Activated CD4-positive, alpha-beta T cell treated with anti-CD3 and anti-CD28 coated beads for 1 hour (primary cell): ENCODE measurements around the gene SFRP4.

Source experiments
- DNase-seq: peaks from one replicate; pipeline ENCODE4 v3.0.0-alpha.2; 2020

The SFRP4 gene

DNA sequence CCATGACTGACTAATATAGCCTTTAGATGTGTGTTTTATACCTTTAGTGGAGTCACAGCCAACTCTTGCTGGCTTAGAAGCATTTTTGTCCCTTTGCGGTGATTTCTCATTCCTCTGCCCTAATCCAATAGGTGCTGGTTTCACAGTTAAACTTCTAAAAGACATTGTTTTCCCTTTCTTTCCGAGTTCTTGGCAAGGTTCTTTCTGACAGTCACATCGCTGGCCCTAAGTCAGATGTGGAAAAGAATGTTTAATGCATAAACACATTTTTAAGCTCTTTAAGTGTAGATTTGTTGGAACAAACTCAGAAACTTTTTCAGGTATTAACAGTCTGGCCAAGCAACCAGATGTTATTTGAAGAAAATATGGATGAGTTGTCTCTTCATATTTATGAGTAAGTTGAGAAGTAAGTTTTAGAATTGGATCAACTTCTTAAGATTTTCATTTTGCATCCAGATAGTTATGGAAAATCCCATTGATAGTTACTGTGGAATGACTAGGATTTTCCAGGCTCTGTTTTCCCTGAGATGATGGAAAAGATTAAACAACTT lies 7.9 kb upstream of the SFRP4 start:
- no peak for DNase-seq

GRCh38 chr7:37923996-37924395 lies 7.4 kb upstream of the SFRP4 start:
- DNase-seq: no peak

- DNase-seq: no peak
These were observed 5.3 kb upstream of the SFRP4 start for GRCh38 chr7:37921876-37922275.

DNA sequence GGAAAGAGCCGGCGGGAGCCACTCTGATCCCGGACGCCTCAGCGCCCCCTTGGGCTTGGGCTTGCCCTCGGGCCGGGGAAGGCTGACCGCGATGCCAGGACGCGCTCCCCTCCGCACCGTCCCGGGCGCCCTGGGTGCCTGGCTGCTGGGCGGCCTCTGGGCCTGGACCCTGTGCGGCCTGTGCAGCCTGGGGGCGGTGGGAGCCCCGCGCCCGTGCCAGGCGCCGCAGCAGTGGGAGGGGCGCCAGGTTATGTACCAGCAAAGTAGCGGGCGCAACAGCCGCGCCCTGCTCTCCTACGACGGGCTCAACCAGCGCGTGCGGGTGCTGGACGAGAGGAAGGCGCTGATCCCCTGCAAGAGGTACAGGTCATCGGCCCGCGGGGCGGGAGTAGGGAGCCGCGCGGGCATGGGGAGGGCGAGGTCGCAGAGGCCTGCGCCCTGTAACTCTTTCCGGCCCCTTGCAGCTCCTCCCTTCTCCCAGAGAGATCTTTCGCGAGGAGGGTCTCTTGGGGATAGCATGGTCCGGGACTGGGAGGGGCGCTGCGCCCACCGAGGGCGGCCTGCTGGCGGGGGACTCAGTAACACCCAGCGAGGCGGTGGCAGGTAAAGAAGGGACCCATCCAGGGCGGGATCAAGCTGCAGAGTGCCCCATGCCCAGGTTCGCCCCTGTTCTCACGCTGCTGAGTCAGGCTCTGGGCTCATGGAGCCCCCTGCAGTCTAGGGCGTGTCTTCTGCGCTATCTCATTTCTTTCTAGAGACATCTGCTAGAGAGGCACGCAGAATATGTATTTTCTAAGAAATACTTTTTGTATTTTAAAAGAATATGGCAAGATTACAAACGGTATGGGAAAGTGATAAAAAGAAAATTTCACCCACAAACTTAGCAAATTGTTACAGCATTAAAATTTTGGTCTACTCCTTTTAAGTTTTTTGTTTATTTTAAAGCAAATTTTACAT lies 4.5 kb upstream of the SFRP4 start:
- no peak for DNase-seq

- no peak for DNase-seq
These were observed 3.8 kb upstream of the SFRP4 start, which contains the start of gene EPDR1 for GRCh38 chr7:37920305-37920848. Gene EPDR1, plus strand, starts transcription at chr7:37920640. Its CDS starts 300 bp downstream, at chr7:37920940.

- no peak for DNase-seq
These were observed 1.9 kb upstream of the SFRP4 start for GRCh38 chr7:37918526-37918925.

GRCh38 chr7:37916017-37916672 lies 472 bp downstream of the SFRP4 start:
- no peak for DNase-seq

GRCh38 chr7:37915438-37915837 lies 1.2 kb downstream of the SFRP4 start:
- no peak for DNase-seq

DNA sequence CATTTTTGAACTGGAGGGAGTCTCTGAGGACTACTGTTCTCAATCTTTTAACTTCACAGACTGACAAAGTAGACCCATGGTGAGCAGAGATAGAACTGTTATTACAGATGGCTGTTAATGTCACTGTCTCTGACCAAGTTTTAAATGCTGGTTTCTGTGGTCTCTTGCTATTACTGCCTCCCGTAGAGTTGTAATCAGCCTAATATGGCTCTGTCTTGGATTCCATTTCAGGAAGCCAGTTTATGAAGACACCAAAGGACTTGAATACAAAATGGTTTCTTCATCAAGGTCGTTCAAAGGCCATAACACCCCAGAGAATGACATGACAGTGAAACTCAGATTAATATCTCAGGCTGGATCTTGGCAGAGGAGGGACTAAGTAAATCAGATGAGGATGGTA lies 3.9 kb downstream of the SFRP4 start:
- DNase-seq: no peak

GRCh38 chr7:37908221-37908788 lies 8.3 kb downstream of the SFRP4 start:
- DNase-seq: no peak

GRCh38 chr7:37901890-37902524 lies 14.6 kb downstream of the SFRP4 start:
- no peak for DNase-seq

DNA sequence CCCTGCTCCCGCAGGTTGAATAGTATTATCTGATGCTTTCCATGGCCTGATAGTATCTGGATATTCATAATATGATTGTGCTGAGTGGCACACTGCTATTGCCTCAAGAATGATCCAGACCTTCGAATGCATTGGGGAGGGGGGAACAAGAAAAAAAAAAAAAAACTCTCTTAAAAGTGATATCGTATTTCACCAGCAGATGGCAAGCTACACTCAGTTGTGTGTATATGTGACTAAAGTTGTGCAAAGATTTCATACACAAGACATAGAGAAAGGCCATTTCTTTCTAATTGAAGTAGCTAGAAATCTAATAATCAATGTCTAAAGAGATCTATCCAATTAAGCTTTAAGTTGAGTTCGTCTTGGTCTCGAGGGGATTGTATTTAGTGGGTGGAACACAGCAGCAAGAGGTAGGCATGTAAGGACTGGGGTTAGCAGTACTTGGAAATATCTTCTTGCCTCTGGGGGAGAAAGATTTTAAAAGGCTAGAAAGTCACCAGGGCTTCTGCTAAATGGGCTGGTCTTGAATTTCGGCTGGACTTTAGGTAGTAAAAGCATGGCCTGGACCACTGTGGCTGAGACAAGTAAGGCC lies 15.3 kb downstream of the SFRP4 start:
- DNase-seq: no peak

DNA sequence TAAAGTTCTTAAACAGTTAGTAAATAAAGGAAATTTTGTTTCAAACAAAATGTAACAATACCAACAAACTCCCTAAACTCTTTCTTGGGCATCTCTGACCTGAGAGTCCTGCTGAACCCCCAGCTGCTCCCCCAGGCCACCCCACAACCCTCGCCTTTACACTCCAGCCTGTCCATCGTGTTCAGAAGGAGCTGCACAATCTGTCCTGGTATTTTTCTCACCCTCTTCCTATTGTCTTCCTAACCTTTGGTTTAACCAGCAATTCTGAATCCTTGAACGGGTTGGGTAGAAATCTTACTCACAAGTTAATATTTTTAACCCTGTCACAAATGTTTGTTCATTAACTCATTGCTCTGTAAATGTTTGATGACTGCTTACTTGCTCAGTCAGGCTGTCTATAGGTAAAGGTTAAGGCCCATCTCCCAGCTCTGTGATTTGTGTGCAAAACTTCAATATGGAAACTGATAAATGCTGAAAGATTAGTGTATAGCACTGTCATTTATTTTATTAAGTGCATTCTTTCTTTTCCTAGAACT lies 16.8 kb downstream of the SFRP4 start:
- DNase-seq: no peak

GRCh38 chr7:37894671-37895070 lies 21.9 kb downstream of the SFRP4 start:
- DNase-seq: no peak

DNA sequence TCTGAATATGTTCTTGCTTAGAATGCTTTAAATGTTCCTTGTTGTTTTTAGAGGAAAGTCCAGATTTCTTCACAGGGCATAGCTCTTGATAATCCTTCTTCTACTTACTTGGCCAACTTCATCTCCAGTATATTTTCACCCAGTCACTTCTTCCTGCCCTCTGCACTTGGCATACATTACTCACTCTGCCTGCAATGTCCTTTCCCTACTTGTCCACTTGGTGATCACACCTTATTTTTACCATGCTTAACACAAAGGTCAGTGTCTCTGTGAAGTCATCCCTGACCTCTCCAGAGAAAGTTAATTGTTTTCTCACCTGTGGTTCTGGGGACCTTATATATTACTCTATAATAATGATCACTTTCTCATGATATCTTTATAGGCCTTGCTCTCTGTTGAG lies 23.3 kb downstream of the SFRP4 start:
- no peak for DNase-seq

- no peak for DNase-seq
These were observed 34.5 kb downstream of the SFRP4 start for GRCh38 chr7:37882086-37882485.
